T-helper 9 cell (primary cell): ENCODE results near the gene ZNF525.
A peak's percentile ranks its signal among the peaks of the same experiment; 100 is the strongest.
"Not testable (repeated sequence)": the region's sequence is repeated elsewhere in the genome, so short reads cannot be mapped to it uniquely, and the experiment has no call there.

ENCODE experiments used
- DNase-seq: peaks from one replicate; pipeline ENCODE4 v3.0.0-alpha.2; 2020

ZNF525 gene

GRCh38 chr19:53395840-53396524, 30.5 kb downstream of the ZNF525 start:
- not testable (repeated sequence) for DNase-seq

- no peak for DNase-seq
Observed at GRCh38 chr19:53396525-53396868, 31.0 kb downstream of the ZNF525 start.

GRCh38 chr19:53397918-53398317, 32.4 kb downstream of the ZNF525 start:
- DNase-seq, result not testable (repeated sequence)

- DNase-seq, result no peak
Observed at GRCh38 chr19:53409505-53410204, 44.1 kb downstream of the ZNF525 start.

- DNase-seq, result not testable (repeated sequence)
Observed at GRCh38 chr19:53420520-53421315, 55.2 kb downstream of the ZNF525 start.

- DNase-seq, result no peak
Observed at GRCh38 chr19:53422551-53422950, 57.0 kb downstream of the ZNF525 start.

GRCh38 chr19:53423074-53423473, 57.6 kb downstream of the ZNF525 start:
- not testable (repeated sequence) for DNase-seq

- not testable (repeated sequence) for DNase-seq
Observed at GRCh38 chr19:53423680-53424079, 58.2 kb downstream of the ZNF525 start.

- DNase-seq, result peak; percentile 61
Observed at GRCh38 chr19:53424968-53425597, 59.6 kb downstream of the ZNF525 start.

GRCh38 chr19:53431399-53432087, 66.0 kb downstream of the ZNF525 start, which contains the start of gene ZNF761:
Gene ZNF761 (plus strand): TSS chr19:53431984. CDS start chr19:53447269, 15,285 bp downstream.
- peak; percentile 98 for DNase-seq

GRCh38 chr19:53432088-53432661, 66.7 kb downstream of the ZNF525 start:
- no peak for DNase-seq
